Pancreas (tissue), 10 donors: Measurements from ENCODE around the gene RABGGTB. TPM values are rescaled to one million over a fixed set of nuclear protein-coding genes. Genes with fewer than 3 reads are reported as not detected.
"Not testable (repeated sequence)": the region's sequence is repeated elsewhere in the genome, so short reads cannot be mapped to it uniquely, and the experiment has no call there.

Source experiments
- ATAC-seq, 4 donors: fragments of 200-7000 bp; cut with Tn5 transposase; one replicate each; pipeline versions ENCODE4 v1.8.0 to v1.9.1; 2020; ENCODE audit warnings: mild to moderate bottlenecking in 4 of 4, moderate library complexity in 4 of 4
- DNase-seq, 6 donors: peaks; one replicate each; pipeline ENCODE4 v3.0.0-alpha.2; 2020
- FAIRE-seq: peaks from 2 replicates; lab custom pipeline; 2012; peaks lifted over from hg19 to GRCh38; lab: Jason Lieb, UNC
- H3K27ac ChIP-seq, 4 donors: fragments of 200-600 bp; sonication (generic); 1 replicate in 3 of 4; 2 replicates in 1 of 4; pipeline versions ENCODE4 v1.5.0 to v1.8.0; 2020
- H3K27me3 ChIP-seq, 4 donors: fragments of 200-600 bp; one replicate each; pipeline ENCODE4 v1.8.0; 2021
- H3K36me3 ChIP-seq, 3 donors: fragments of 200-600 bp; sonication (generic) in 1 of 3; one replicate each; pipeline versions ENCODE4 v1.5.0 to v1.8.0; 2020 to 2021
- H3K4me1 ChIP-seq, 3 donors: fragments of 200-600 bp; one replicate each; pipeline ENCODE4 v1.8.0; 2021
- H3K4me3 ChIP-seq, 4 donors: fragments of 200-600 bp; sonication (generic) in 2 of 4; one replicate each; pipeline versions ENCODE4 v1.5.0 to v1.8.0; 2020 to 2021
- H3K9me3 ChIP-seq, 4 donors: fragments of 200-600 bp; one replicate each; pipeline ENCODE4 v1.8.0; 2021
- CTCF ChIP-seq, 4 donors: fragments of 200-600 bp; sonication (generic) in 3 of 4; IDR thresholded peaks; one replicate each; pipeline versions ENCODE4 v1.5.0 to v1.8.0; 2021; ENCODE audit warnings: antibody characterized with exemption in 4 of 4
- WGBS, 2 donors: extraction: QIAGEN DNeasy Blood & Tissue Kit; methylation state at CpG; one replicate each; pipeline ENCODE4 v1.1.7; 2013; 5-methylcytosine and 5-hydroxymethylcytosine counted together
- intact Hi-C, 3 donors: fragments of 100-400 bp; cut with DNase I; formaldehyde crosslinking; loops; one replicate each; pipeline versions ENCODE4 v1.11.1 to v1.14.2; 2022
- polyA plus RNA-seq, 2 donors: library from polyadenylated mRNA; stranded (reverse); fragments of 200-250 nt; gene quantifications; one replicate each; pipeline ENCODE4 v1.2.3, GENCODE V29; 2013
- total RNA-seq, 6 donors: library from RNA; stranded (reverse); fragmentation: NEBNext Ultra II Directional in 4 of 6; extraction: Animal tissue kit (Norgen Biotek cat#: 25700) in 4 of 6; gene quantifications; one replicate each; pipeline versions ENCODE4 v1.2.1 to v1.2.4, GENCODE V29; 2021 to 2023
- donor health status: healthy with polysubstance abuse.
- donor health status: DM: no; HTN: no; CAD: no; lungs with moderate emphysema.
- donor health status: DM: no; HTN: no; CAD: no.
- donor health status: control.
- donor health status: control.
- donor health status: Bipolar disorder and iron deficiency.
- donor health status: DM: yes; HTN: yes; CAD: no.
- donor health status: DM: no; HTN: no; CAD: no.
- donor health status: DM: no; HTN: no; CAD: no.
- donor health status: DM: yes; HTN: yes; CAD: no.

RABGGTB gene
- total and polyA plus RNA-seq, 8 donors = 31.5 to 59.2 (median 36.6) TPM

- 62 to 82% methylated on average over 1 of the region's 1 CpG for WGBS, 2 donors
- Histone ChIP-seq H3K4me1 (no peaks in the 10 kb centered on the region), H3K4me3 (no peak overlapping the region), H3K27me3 (no peaks in the 10 kb centered on the region), H3K27ac (no peak overlapping the region), H3K9me3 (no peaks in the 10 kb centered on the region), H3K36me3 (no peaks in the 10 kb centered on the region)
- no peak for TF ChIP-seq CTCF (IDR thresholded peaks at IDR 0.05)
- ATAC-seq (no peak), FAIRE-seq (no peak), DNase-seq (no peak)
- intact Hi-C loops = no loop called here
These were observed 21.9 kb upstream of the RABGGTB start for GRCh38 chr1:75764057-75764655.

- intact Hi-C loops = no loop called here
- TF ChIP-seq CTCF (IDR thresholded peaks at IDR 0.05) = no peak
- H3K36me3 ChIP-seq = no peaks in the 10 kb centered on the region
- H3K27ac ChIP-seq = no peak overlapping the region
- no peaks in the 10 kb centered on the region for H3K27me3 ChIP-seq
- H3K4me3 ChIP-seq = no peak overlapping the region
- DNase-seq (no peak), FAIRE-seq (no peak), ATAC-seq (no peak)
- no peaks in the 10 kb centered on the region for H3K4me1 ChIP-seq
- H3K9me3 ChIP-seq = no peaks in the 10 kb centered on the region
- 92% methylated on average over 1 of the region's 1 CpG for WGBS, 2 donors
These were observed 20.2 kb upstream of the RABGGTB start for GRCh38 chr1:75765697-75766355.

- no peaks in the 10 kb centered on the region for H3K36me3 ChIP-seq
- TF ChIP-seq CTCF (IDR thresholded peaks at IDR 0.05) = no peak
- no peak for FAIRE-seq
- no peaks in the 10 kb centered on the region for H3K9me3 ChIP-seq
- no peak for ATAC-seq
- 63 to 91% methylated on average over 1 of the region's 1 CpG for WGBS, 2 donors
- intact Hi-C loops = no loop called here
- no peaks in the 10 kb centered on the region for H3K4me1 ChIP-seq
- no peak for DNase-seq
- H3K27me3 ChIP-seq = no peaks in the 10 kb centered on the region
- H3K4me3 ChIP-seq = no peak overlapping the region
- no peak overlapping the region for H3K27ac ChIP-seq
These were observed 18.0 kb upstream of the RABGGTB start for GRCh38 chr1:75768016-75768415.

GRCh38 chr1:75770761-75771160, 15.3 kb upstream of the RABGGTB start:
- ATAC-seq (no peak), DNase-seq (no peak), FAIRE-seq (no peak)
- Histone ChIP-seq H3K27ac (no peak overlapping the region), H3K4me3 (no peak overlapping the region), H3K4me1 (no peaks in the 10 kb centered on the region), H3K27me3 (no peaks in the 10 kb centered on the region), H3K36me3 (no peaks in the 10 kb centered on the region), H3K9me3 (no peaks in the 10 kb centered on the region)
- WGBS, 2 donors = 51 to 56% methylated on average over 1 of the region's 1 CpG
- TF ChIP-seq CTCF (IDR thresholded peaks at IDR 0.05) = no peak
- intact Hi-C loops = no loop called here

- Histone ChIP-seq H3K4me3 (no peak overlapping the region), H3K27me3 (no peaks in the 10 kb centered on the region), H3K36me3 (no peaks in the 10 kb centered on the region), H3K9me3 (no peaks in the 10 kb centered on the region), H3K27ac (no peak overlapping the region), H3K4me1 (no peaks in the 10 kb centered on the region)
- no peak for TF ChIP-seq CTCF (IDR thresholded peaks at IDR 0.05)
- ATAC-seq (no peak), DNase-seq (no peak), FAIRE-seq (no peak)
- 51 to 61% methylated on average over 3 of the region's 3 CpGs for WGBS, 2 donors
- intact Hi-C loops = no loop called here
These were observed 14.1 kb upstream of the RABGGTB start for GRCh38 chr1:75771978-75772377.

GRCh38 chr1:75777812-75778211, 8.2 kb upstream of the RABGGTB start:
- H3K27me3 ChIP-seq, ATAC-seq, H3K4me1 ChIP-seq, FAIRE-seq, H3K4me3 ChIP-seq, H3K9me3 ChIP-seq, intact Hi-C loops, H3K36me3 ChIP-seq, DNase-seq, H3K27ac ChIP-seq: not testable (repeated sequence)
- WGBS, 2 donors = 88 to 90% methylated on average over 4 of the region's 4 CpGs

- H3K27ac ChIP-seq, H3K9me3 ChIP-seq, intact Hi-C loops, FAIRE-seq, H3K27me3 ChIP-seq, H3K36me3 ChIP-seq, DNase-seq, H3K4me1 ChIP-seq, H3K4me3 ChIP-seq, ATAC-seq: not testable (repeated sequence)
- WGBS, 2 donors = 79 to 91% methylated on average over 5 of the region's 5 CpGs
These were observed 7.4 kb upstream of the RABGGTB start for GRCh38 chr1:75778694-75779093.
